K562 (cell line): ENCODE measurements around the gene MBD5.

Experiments
- AFF4 ChIP-seq: sonication (generic); formaldehyde crosslinking; IDR thresholded peaks from 2 replicates; pipeline ENCODE4 v1.8.0; 2023; ENCODE audit warnings: mild to moderate bottlenecking, missing genetic modification reagents
- ATF1 ChIP-seq, 2 experiments: fragments of 450-650 bp in 1 of 2; IDR thresholded peaks; 2 replicates each; pipeline ENCODE4 v1.6.1; 2016; ENCODE audit warnings: missing compliant biosample characterization in 1 of 2, missing genetic modification characterization in 1 of 2
- CTCF ChIP-seq, 3 experiments: IDR thresholded peaks in 2 of 3; conservative IDR thresholded peaks in 1 of 3; 2 replicates each; pipeline ENCODE4 v1.5.1; 2011 to 2012; ENCODE audit warnings: low read length in 3 of 3, mild to moderate bottlenecking in 3 of 3, control low read depth in 2 of 3, improper control_type of control experiment in 1 of 3, inconsistent platforms in 1 of 3, low read depth in 1 of 3, mixed read lengths in 1 of 3, moderate library complexity in 1 of 3; ENCODE audit not compliant: insufficient read depth in 2 of 3
- KAT7 ChIP-seq: sonication (generic); formaldehyde crosslinking; IDR thresholded peaks from 2 replicates; pipeline ENCODE4 v1.8.0; 2022; ENCODE audit warnings: missing genetic modification reagents, mild to moderate bottlenecking, borderline replicate concordance
- PCBP1 ChIP-seq: fragments of 200-400 bp; formaldehyde crosslinking; IDR thresholded peaks from 2 replicates; pipeline ENCODE4 v1.6.1; 2018; ENCODE audit warnings: mild to moderate bottlenecking, low read depth, low read length; ENCODE audit not compliant: poor library complexity, severe bottlenecking

- TF ChIP-seq ATF1 (CRISPR knock-in tag; IDR thresholded peaks at IDR 0.05) = no peak
- no peak for TF ChIP-seq ATF1 (tag; IDR thresholded peaks at IDR 0.05)
- no peak for TF ChIP-seq AFF4 (CRISPR knock-in tag)
- no peak for TF ChIP-seq PCBP1
- no peak for TF ChIP-seq CTCF (IDR thresholded peaks at IDR 0.05 in 2 of 3, conservative IDR thresholded peaks at IDR 0.05 in 1 of 3; ENCODE audit: insufficient read depth in 2 of 3, low read depth in 1 of 3, low read length in 3 of 3)
- no peak for TF ChIP-seq KAT7 (CRISPR knock-in tag)
Observed at GRCh38 chr2:148508878-148509287, 488.0 kb downstream of the MBD5 start.
